ENCODE results near the gene SECISBP2L. TPM values are rescaled to one million over a fixed set of nuclear protein-coding genes. Genes with fewer than 3 reads are reported as not detected.

Gene SECISBP2L
- total and polyA plus RNA-seq, 2 experiments from 2014 or later, result 18.4 to 41.7 TPM

GRCh38 chr15:48963524-48964113 lies 82.6 kb downstream of the SECISBP2L start, which contains the start of gene SHC4:
SHC4 (minus strand) TSS chr15:48963919; CDS start chr15:48963015, 904 bp downstream.
- H3K4me3 ChIP-seq, result peak within 1 kb of the TSS; percentile 55
- H3K4me1 ChIP-seq (ENCODE audit: insufficient read depth), result no peaks in the 10 kb centered on the region
- H3K9me3 ChIP-seq (ENCODE audit: low read depth), result no peaks in the 10 kb centered on the region
- H3K9me2 ChIP-seq (replicated peaks; ENCODE audit: insufficient read depth), result no peaks in the 10 kb centered on the region
- H3K27me3 ChIP-seq, result peaks cover 15% of the 10 kb centered on the region
- H4K20me1 ChIP-seq (ENCODE audit: insufficient read depth, poor library complexity, severe bottlenecking), result no peaks in the 10 kb centered on the region
- H3K79me2 ChIP-seq, result no peaks in the 10 kb centered on the region
- H3K27ac ChIP-seq, result peak within 1 kb of the TSS; percentile 39
- H3K36me3 ChIP-seq (replicated peaks; ENCODE audit: insufficient read depth, low read depth), result no peaks in the 10 kb centered on the region
- DNase-seq (ENCODE audit: low spot score), result peak; percentile 83
- 1% methylated on average over 16 of the region's 16 CpGs for WGBS (ENCODE audit: low lambda C conversion rate, missing lambda C conversion rate)
- peak within 1 kb of the TSS; percentile 66 for H2AFZ ChIP-seq
- H3K4me2 ChIP-seq, result peak within 1 kb of the TSS; percentile 89
- TF ChIP-seq EZH2phosphoT487 (IDR thresholded peaks at IDR 0.05; ENCODE audit: low read depth, severe bottlenecking, unreplicated experiment) (no peak), EZH2 (IDR thresholded peaks at IDR 0.05; ENCODE audit: borderline replicate concordance) (peak; percentile 48)
- TF ChIP-seq, protein P1, sequence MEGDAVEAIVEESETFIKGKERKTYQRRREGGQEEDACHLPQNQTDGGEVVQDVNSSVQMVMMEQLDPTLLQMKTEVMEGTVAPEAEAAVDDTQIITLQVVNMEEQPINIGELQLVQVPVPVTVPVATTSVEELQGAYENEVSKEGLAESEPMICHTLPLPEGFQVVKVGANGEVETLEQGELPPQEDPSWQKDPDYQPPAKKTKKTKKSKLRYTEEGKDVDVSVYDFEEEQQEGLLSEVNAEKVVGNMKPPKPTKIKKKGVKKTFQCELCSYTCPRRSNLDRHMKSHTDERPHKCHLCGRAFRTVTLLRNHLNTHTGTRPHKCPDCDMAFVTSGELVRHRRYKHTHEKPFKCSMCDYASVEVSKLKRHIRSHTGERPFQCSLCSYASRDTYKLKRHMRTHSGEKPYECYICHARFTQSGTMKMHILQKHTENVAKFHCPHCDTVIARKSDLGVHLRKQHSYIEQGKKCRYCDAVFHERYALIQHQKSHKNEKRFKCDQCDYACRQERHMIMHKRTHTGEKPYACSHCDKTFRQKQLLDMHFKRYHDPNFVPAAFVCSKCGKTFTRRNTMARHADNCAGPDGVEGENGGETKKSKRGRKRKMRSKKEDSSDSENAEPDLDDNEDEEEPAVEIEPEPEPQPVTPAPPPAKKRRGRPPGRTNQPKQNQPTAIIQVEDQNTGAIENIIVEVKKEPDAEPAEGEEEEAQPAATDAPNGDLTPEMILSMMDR (IDR thresholded peaks at IDR 0.05; ENCODE audit: poor library complexity), result peak; percentile 46

- peak; percentile 54 for DNase-seq (ENCODE audit: low spot score)
- Histone ChIP-seq H3K9me2 (replicated peaks; ENCODE audit: insufficient read depth) (no peaks in the 10 kb centered on the region), H4K20me1 (ENCODE audit: insufficient read depth, poor library complexity, severe bottlenecking) (no peaks in the 10 kb centered on the region), H3K79me2 (no peaks in the 10 kb centered on the region), H3K36me3 (replicated peaks; ENCODE audit: insufficient read depth, low read depth) (no peaks in the 10 kb centered on the region), H3K27ac (peak overlapping the region; percentile 23), H3K4me1 (ENCODE audit: insufficient read depth) (no peaks in the 10 kb centered on the region), H3K27me3 (peaks cover 15% of the 10 kb centered on the region), H3K4me3 (peak overlapping the region; percentile 55), H2AFZ (peak overlapping the region; percentile 66), H3K9me3 (ENCODE audit: low read depth) (no peaks in the 10 kb centered on the region), H3K4me2 (peak overlapping the region; percentile 89)
- TF ChIP-seq EZH2 (IDR thresholded peaks at IDR 0.05; ENCODE audit: borderline replicate concordance) (peak; percentile 24), EZH2phosphoT487 (IDR thresholded peaks at IDR 0.05; ENCODE audit: low read depth, severe bottlenecking, unreplicated experiment) (no peak)
- TF ChIP-seq, protein P1 (IDR thresholded peaks at IDR 0.05; ENCODE audit: poor library complexity), result no peak
- WGBS (ENCODE audit: low lambda C conversion rate, missing lambda C conversion rate), result 8% methylated on average over 51 of the region's 54 CpGs
Measured at GRCh38 chr15:48962662-48963523, 83.4 kb downstream of the SECISBP2L start.

DNA sequence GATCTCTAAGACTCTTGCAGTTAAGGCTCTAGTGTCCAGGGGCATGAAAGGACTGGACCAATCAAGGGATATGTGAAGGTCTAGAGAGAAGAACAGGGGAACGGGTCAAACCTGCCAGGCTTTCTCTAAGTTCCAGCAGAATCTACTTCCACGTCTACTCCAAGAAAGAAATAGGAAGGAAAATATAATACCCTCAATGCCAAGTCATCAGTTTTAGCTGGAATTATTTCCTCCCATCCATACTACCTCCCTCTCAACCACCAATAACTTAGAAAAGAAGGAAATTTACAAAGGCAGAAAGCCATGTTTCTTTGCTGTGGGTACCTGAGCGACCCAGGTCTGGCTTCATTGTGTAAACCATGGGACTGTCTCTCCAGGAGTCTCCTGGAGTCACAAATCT lies 90.3 kb downstream of the SECISBP2L start:
- Histone ChIP-seq H3K27me3 (peaks cover 6% of the 10 kb centered on the region), H3K79me2 (no peaks in the 10 kb centered on the region), H3K36me3 (replicated peaks; ENCODE audit: insufficient read depth, low read depth) (no peaks in the 10 kb centered on the region), H3K4me2 (no peak overlapping the region), H3K4me3 (no peak overlapping the region), H3K9me2 (replicated peaks; ENCODE audit: insufficient read depth) (no peaks in the 10 kb centered on the region), H3K9me3 (ENCODE audit: low read depth) (no peaks in the 10 kb centered on the region), H3K4me1 (ENCODE audit: insufficient read depth) (no peaks in the 10 kb centered on the region), H3K27ac (no peak overlapping the region), H4K20me1 (ENCODE audit: insufficient read depth, poor library complexity, severe bottlenecking) (no peaks in the 10 kb centered on the region), H2AFZ (no peak overlapping the region)
- TF ChIP-seq EZH2 (IDR thresholded peaks at IDR 0.05; ENCODE audit: borderline replicate concordance), result no peak
- TF ChIP-seq EZH2phosphoT487 (IDR thresholded peaks at IDR 0.05; ENCODE audit: low read depth, severe bottlenecking, unreplicated experiment), result no peak
- TF ChIP-seq, protein P1 (IDR thresholded peaks at IDR 0.05; ENCODE audit: poor library complexity), result no peak
- 84% methylated on average over 3 of the region's 3 CpGs for whole genome bisulfite sequencing (ENCODE audit: low lambda C conversion rate, missing lambda C conversion rate)
- no peak for DNase-seq (ENCODE audit: low spot score)

All from hepatocyte (in vitro differentiated cells).